Mucosa of rectum (tissue), 2 donors: Measurements from ENCODE around the gene TRIAP1.
"Not testable (repeated sequence)": the region's sequence is repeated elsewhere in the genome, so short reads cannot be mapped to it uniquely, and the experiment has no call there.

ENCODE experiments used
- H3K27ac ChIP-seq, 2 donors: one replicate each; pipeline ENCODE4 v1.7.0; 2013; ENCODE audit warnings: inconsistent platforms in 2 of 2, low read depth in 2 of 2, low read length in 2 of 2
- H3K27me3 ChIP-seq, 2 donors: one replicate each; pipeline ENCODE4 v1.7.0; 2013; ENCODE audit warnings: low read length in 2 of 2; ENCODE audit not compliant: control insufficient read depth in 2 of 2, insufficient read depth in 2 of 2
- H3K36me3 ChIP-seq, 2 donors: one replicate each; pipeline ENCODE4 v1.7.0; 2013; ENCODE audit warnings: low read length in 2 of 2; ENCODE audit not compliant: control insufficient read depth in 2 of 2, insufficient read depth in 2 of 2
- H3K4me1 ChIP-seq, 2 donors: one replicate each; pipeline ENCODE4 v1.7.0; 2013; ENCODE audit warnings: low read length in 2 of 2, mild to moderate bottlenecking in 1 of 2; ENCODE audit not compliant: control insufficient read depth in 2 of 2, insufficient read depth in 2 of 2
- H3K4me3 ChIP-seq, 2 donors: one replicate each; pipeline ENCODE4 v1.7.0; 2013; ENCODE audit warnings: low read length in 2 of 2
- H3K9ac ChIP-seq, 2 donors: one replicate each; pipeline ENCODE4 v1.7.0; 2013; ENCODE audit warnings: low read length in 2 of 2, low read depth in 1 of 2, mild to moderate bottlenecking in 1 of 2
- H3K9me3 ChIP-seq, 2 donors: one replicate each; pipeline ENCODE4 v1.7.0; 2013; ENCODE audit warnings: low read length in 2 of 2; ENCODE audit not compliant: control insufficient read depth in 2 of 2
- donor health status: healthy.
- donor health status: Normal muscosa, but diverticular disease.

TRIAP1 gene

DNA sequence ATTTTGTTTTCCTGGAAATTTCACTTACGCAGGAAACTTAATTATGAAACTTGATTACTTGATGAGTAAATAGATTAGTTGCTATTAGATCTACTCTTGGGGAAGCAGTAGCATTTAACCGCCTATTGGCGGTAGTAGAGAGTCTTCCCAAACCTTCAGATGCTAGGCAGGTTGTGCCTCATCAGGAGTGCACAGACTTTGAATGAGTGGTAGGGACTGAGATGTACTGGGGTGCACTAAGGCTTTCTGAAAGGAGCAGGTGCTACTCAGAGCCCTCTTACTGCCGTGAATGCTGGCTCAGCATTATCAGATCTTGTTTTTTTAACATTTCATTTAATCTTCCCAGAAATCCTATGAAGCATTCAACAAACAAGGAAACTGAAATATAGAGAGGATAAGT lies 7.8 kb upstream of the TRIAP1 start:
- H3K27ac ChIP-seq: no peak overlapping the region
- no peak overlapping the region for H3K4me3 ChIP-seq
- H3K36me3 ChIP-seq: peaks cover 27 to 43% of the 10 kb centered on the region in 2 donors
- no peaks in the 10 kb centered on the region for H3K27me3 ChIP-seq
- H3K4me1 ChIP-seq: no peaks in the 10 kb centered on the region
- H3K9me3 ChIP-seq: no peaks in the 10 kb centered on the region
- H3K9ac ChIP-seq: no peak overlapping the region

GRCh38 chr12:120453060-120453750 lies 7.0 kb upstream of the TRIAP1 start:
- H3K4me3 ChIP-seq: no peak overlapping the region
- no peaks in the 10 kb centered on the region for H3K4me1 ChIP-seq
- peaks cover 21 to 37% of the 10 kb centered on the region in 2 donors for H3K36me3 ChIP-seq
- no peak overlapping the region for H3K9ac ChIP-seq
- no peaks in the 10 kb centered on the region for H3K9me3 ChIP-seq
- H3K27me3 ChIP-seq: no peaks in the 10 kb centered on the region
- H3K27ac ChIP-seq: no peak overlapping the region

DNA sequence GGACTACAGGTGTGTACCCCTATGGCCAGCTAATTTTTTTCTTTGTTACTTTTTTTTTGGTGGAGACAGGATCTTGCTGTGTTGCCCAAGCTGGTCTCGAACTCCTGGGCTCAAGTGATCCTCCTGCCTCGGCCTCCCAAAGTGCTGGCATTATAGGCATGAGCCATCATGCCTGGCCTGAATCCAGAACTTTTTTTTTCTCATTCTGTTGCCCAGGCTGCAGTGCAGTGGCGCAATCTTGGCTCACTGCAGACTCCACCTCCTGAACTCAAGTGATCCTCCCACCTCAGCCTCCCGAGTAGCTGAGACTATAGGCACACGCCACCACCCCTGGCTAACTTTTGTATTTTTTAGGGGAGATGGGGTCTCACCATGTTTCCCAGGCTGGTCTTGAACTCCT lies 6.3 kb upstream of the TRIAP1 start:
- not testable (repeated sequence) for H3K9ac ChIP-seq, H3K9me3 ChIP-seq, H3K27ac ChIP-seq, H3K4me3 ChIP-seq, H3K27me3 ChIP-seq, H3K4me1 ChIP-seq
- H3K36me3 ChIP-seq: peaks cover 18 to 32% of the 10 kb centered on the region in 2 donors

GRCh38 chr12:120447992-120448391 lies 1.8 kb upstream of the TRIAP1 start:
- no peak overlapping the region for H3K27ac ChIP-seq
- H3K36me3 ChIP-seq: peaks cover 20 to 23% of the 10 kb centered on the region in 2 donors
- peaks cover 13 to 14% of the 10 kb centered on the region in 2 donors for H3K4me1 ChIP-seq
- no peaks in the 10 kb centered on the region for H3K9me3 ChIP-seq
- no peaks in the 10 kb centered on the region for H3K27me3 ChIP-seq
- no peak overlapping the region for H3K9ac ChIP-seq
- no peak overlapping the region for H3K4me3 ChIP-seq

DNA sequence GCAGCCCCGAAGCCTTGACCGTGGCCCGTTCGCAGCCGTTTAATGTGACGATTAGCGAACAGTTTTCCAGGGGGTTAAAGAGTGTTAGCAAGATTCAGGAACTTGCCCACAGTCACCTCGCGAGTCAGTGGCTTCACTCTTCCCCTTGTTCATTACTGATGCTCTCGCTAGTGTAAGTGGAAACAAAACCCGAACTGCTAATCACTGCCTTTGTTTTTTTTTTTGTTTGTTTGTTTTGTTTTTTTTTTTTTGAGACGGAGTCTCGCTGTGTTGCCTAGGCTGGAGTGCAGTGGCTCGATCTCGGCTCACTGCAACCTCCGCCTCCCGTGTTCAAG lies 627 bp upstream of the TRIAP1 start:
- H3K4me1 ChIP-seq: peaks cover 13 to 14% of the 10 kb centered on the region in 2 donors
- not testable (repeated sequence) for H3K9me3 ChIP-seq, H3K27me3 ChIP-seq
- peak overlapping the region; percentile 74 to 94 for H3K27ac ChIP-seq
- H3K36me3 ChIP-seq: peaks cover 16 to 25% of the 10 kb centered on the region in 2 donors
- H3K4me3 ChIP-seq: peak overlapping the region; percentile 70 to 99
- peak overlapping the region; percentile 89 to 94 for H3K9ac ChIP-seq

GRCh38 chr12:120444676-120445075 lies 1.5 kb downstream of the TRIAP1 start:
- Histone ChIP-seq H3K4me3 (no peak overlapping the region), H3K27ac (no peak overlapping the region), H3K36me3 (peaks cover 26 to 27% of the 10 kb centered on the region in 2 donors), H3K9me3 (no peaks in the 10 kb centered on the region), H3K4me1 (peaks cover 13 to 18% of the 10 kb centered on the region in 2 donors), H3K9ac (no peak overlapping the region), H3K27me3 (no peaks in the 10 kb centered on the region)

- H3K27me3 ChIP-seq: no peaks in the 10 kb centered on the region
- no peak overlapping the region for H3K27ac ChIP-seq
- H3K4me1 ChIP-seq: peaks cover 9 to 14% of the 10 kb centered on the region in 2 donors
- no peak overlapping the region for H3K9ac ChIP-seq
- H3K9me3 ChIP-seq: no peaks in the 10 kb centered on the region
- peak overlapping the region; percentile 3 to 24 for H3K4me3 ChIP-seq
- H3K36me3 ChIP-seq: peaks cover 27 to 29% of the 10 kb centered on the region in 2 donors
Observed at GRCh38 chr12:120439646-120440247, 6.4 kb downstream of the TRIAP1 start.

DNA sequence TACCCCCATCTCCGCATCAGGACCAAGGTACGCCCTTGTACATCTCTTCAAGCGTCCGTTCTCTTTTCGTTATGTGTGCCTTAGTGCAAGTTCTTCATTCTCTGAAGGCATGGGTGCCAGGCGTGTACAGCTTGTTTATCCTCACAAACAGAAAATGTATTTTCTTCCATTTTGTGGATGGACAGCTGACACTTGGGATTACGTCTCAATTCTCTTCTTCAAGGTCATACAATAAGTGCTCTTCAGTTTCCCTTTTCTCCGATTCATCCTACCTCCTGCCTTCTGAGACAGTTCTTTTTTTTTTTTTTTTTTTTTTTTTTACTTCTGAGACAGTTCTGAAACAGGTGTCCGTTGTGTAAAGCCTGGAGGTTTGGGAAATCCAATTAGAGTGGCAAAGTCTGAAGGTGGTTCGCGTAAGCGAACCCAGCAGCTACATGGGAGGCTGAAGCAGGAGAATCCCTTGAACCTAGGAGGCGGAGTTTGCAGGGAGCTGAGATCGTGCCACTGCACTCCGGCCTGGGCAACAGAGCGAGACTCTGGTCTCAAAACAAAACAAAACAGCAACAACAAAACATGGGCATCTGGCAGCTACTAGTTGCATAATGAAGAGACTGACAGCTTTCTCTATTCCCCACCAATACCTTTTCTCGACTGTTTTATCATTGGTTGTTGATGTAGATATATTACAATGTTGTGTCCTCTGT lies 7.5 kb downstream of the TRIAP1 start:
- Histone ChIP-seq H3K36me3 (peaks cover 18 to 24% of the 10 kb centered on the region in 2 donors), H3K9me3 (no peaks in the 10 kb centered on the region), H3K27me3 (no peaks in the 10 kb centered on the region), H3K4me1 (peaks cover 9 to 14% of the 10 kb centered on the region in 2 donors), H3K9ac (peak overlapping the region; percentile 60 to 92), H3K27ac (peak overlapping the region; percentile 83 to 88), H3K4me3 (peak overlapping the region; percentile 83 to 87)

DNA sequence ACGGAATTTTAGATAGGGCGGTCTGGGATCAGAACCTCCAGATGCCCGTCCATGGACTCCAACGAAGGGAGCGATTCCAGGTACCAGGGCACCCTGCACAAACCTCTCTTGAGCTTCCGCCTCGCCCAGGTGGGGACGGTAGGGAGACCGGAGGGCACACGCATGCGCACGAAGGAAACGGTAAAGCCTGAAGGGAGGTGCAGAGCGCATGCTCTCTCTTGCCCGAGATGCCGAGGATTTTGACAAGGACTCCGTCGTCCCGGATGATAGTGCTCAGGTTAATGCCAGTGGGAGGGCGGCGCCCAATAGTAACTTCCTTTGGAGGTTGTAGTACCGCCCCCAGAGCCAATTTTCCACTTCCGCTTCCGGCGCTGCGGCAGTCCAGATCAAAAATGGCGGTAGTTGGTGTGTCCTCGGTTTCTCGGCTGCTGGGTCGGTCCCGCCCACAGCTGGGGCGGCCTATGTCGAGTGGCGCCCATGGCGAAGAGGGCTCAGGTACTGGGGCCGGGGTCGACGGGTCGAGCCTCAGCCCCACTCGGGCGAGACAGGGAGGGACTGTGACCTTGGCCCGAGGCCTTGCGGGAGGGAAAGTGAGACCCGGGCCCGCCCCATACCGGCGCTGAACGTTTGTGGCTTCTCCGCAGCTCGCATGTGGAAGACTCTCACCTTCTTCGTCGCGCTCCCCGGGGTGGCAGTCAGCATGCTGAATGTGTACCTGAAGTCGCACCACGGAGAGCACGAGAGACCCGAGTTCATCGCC lies 8.3 kb downstream of the TRIAP1 start, which contains the start of gene COX6A1:
TSS of gene COX6A1 (plus strand) at position 379 of the 760 bp plus-strand sequence. CDS start at position 393, 14 bp downstream.
- Histone ChIP-seq H3K27ac (peak within 1 kb of the TSS; percentile 83 to 88), H3K4me3 (peak within 1 kb of the TSS; percentile 83 to 87), H3K4me1 (peaks cover 9 to 14% of the 10 kb centered on the region in 2 donors), H3K27me3 (no peaks in the 10 kb centered on the region), H3K9ac (peak within 1 kb of the TSS; percentile 60 to 92), H3K9me3 (no peaks in the 10 kb centered on the region), H3K36me3 (peaks cover 10 to 17% of the 10 kb centered on the region in 2 donors)
